IMR-90 (cell line): ENCODE results near the gene GHDC. TPM values are rescaled to one million over a fixed set of nuclear protein-coding genes. Genes with fewer than 3 reads are reported as not detected.

Experiments used
- ATAC-seq: fragments of 200-7000 bp; cut with Tn5 transposase; 2 replicates; pipeline ENCODE4 v1.9.1; 2020; ENCODE audit warnings: low read depth, mild to moderate bottlenecking, moderate library complexity
- BruUV-seq: library from RNA; stranded (reverse); fragments of 400-500 nt; replicated peaks from 2 replicates; lab custom pipeline; 2021; lab: Mats Ljungman, UMichigan
- CTCF ChIA-PET: fragments of 300-600 bp; formaldehyde crosslinking; extraction: SDS; loops from one replicate; lab custom pipeline; 2021; ENCODE audit warnings: antibody characterized with exemption; lab: Yijun Ruan, JAX
- POLR2A ChIA-PET: fragments of 300-600 bp; sonication (Branson Sonifier 250); formaldehyde crosslinking; loops from one replicate; lab custom pipeline; 2022; ENCODE audit warnings: antibody characterized with exemption; ENCODE audit not compliant: unreplicated experiment; lab: Charles Lee
- DNase-seq: peaks from one replicate; pipeline ENCODE4 v3.0.0; 2013
- H2AFZ ChIP-seq: replicated peaks from 2 replicates; pipeline ENCODE3; 2013; ENCODE audit warnings: low read length, mild to moderate bottlenecking; ENCODE audit not compliant: poor library complexity
- H2AK5ac ChIP-seq: 2 replicates; pipeline ENCODE4 v1.6.1; 2013; ENCODE audit warnings: low read depth, low read length, inconsistent platforms
- H2AK9ac ChIP-seq: replicated peaks from 2 replicates; pipeline ENCODE3; 2013; ENCODE audit warnings: mild to moderate bottlenecking, low read depth, low read length, moderate library complexity; ENCODE audit not compliant: poor library complexity
- H2BK120ac ChIP-seq: 2 replicates; pipeline ENCODE4 v1.6.1; 2013; ENCODE audit warnings: low read depth, low read length, inconsistent platforms
- H2BK15ac ChIP-seq: 3 replicates; pipeline ENCODE4 v1.6.1; 2013; ENCODE audit warnings: low read depth, low read length, inconsistent platforms
- H2BK20ac ChIP-seq: 2 replicates; pipeline ENCODE4 v1.6.1; 2013; ENCODE audit warnings: low read depth, mild to moderate bottlenecking, inconsistent platforms, low read length, moderate library complexity
- H2BK5ac ChIP-seq: 2 replicates; pipeline ENCODE4 v1.6.1; 2013; ENCODE audit warnings: mild to moderate bottlenecking, low read depth, low read length, inconsistent platforms; ENCODE audit not compliant: poor library complexity, severe bottlenecking
- H3K14ac ChIP-seq: replicated peaks from 2 replicates; pipeline ENCODE4 v1.6.1; 2013; ENCODE audit warnings: low read depth, low read length, inconsistent platforms
- H3K18ac ChIP-seq: 2 replicates; pipeline ENCODE4 v1.6.1; 2013; ENCODE audit warnings: low read depth, low read length, control low read depth
- H3K23ac ChIP-seq: 2 replicates; pipeline ENCODE4 v1.6.1; 2013; ENCODE audit warnings: low read depth, low read length, inconsistent platforms
- H3K27ac ChIP-seq: 2 replicates; pipeline ENCODE4 v1.5.1; 2013; ENCODE audit warnings: mild to moderate bottlenecking, control low read depth, low read length; ENCODE audit not compliant: insufficient read depth
- H3K27me3 ChIP-seq: 2 replicates; pipeline ENCODE4 v1.6.1; 2013; ENCODE audit warnings: low read length; ENCODE audit not compliant: control insufficient read depth, insufficient read depth
- H3K36me3 ChIP-seq: 2 replicates; pipeline ENCODE4 v1.6.1; 2013; ENCODE audit warnings: low read length, mixed read lengths; ENCODE audit not compliant: control insufficient read depth, insufficient read depth
- H3K4ac ChIP-seq: 2 replicates; pipeline ENCODE4 v1.6.1; 2013; ENCODE audit warnings: low read depth, low read length, inconsistent platforms
- H3K4me1 ChIP-seq: 2 replicates; pipeline ENCODE4 v1.6.1; 2013; ENCODE audit warnings: low read length, mixed read lengths; ENCODE audit not compliant: control insufficient read depth, insufficient read depth
- H3K4me2 ChIP-seq: 2 replicates; pipeline ENCODE4 v1.6.1; 2013; ENCODE audit warnings: low read depth, mild to moderate bottlenecking, control low read depth, low read length, moderate library complexity
- H3K4me3 ChIP-seq: 2 replicates; pipeline ENCODE4 v1.5.1; 2013; ENCODE audit warnings: low read depth, mild to moderate bottlenecking, control low read depth, low read length, moderate library complexity; ENCODE audit not compliant: insufficient read depth
- H3K56ac ChIP-seq: 2 replicates; pipeline ENCODE4 v1.6.1; 2013; ENCODE audit warnings: low read length, inconsistent platforms; ENCODE audit not compliant: insufficient read depth; ENCODE audit errors: extremely low read depth
- H3K79me1 ChIP-seq, 2 experiments: 2 replicates each; pipeline ENCODE4 v1.6.1; 2013; ENCODE audit warnings: low read length in 2 of 2, inconsistent platforms in 1 of 2, low read depth in 1 of 2
- H3K9ac ChIP-seq: 2 replicates; pipeline ENCODE4 v1.6.1; 2013; ENCODE audit warnings: low read depth, low read length, control low read depth
- H3K9me1 ChIP-seq: 2 replicates; pipeline ENCODE4 v1.6.1; 2013; ENCODE audit warnings: low read length, inconsistent platforms; ENCODE audit not compliant: insufficient read depth
- H3K9me3 ChIP-seq: 2 replicates; pipeline ENCODE4 v1.6.1; 2013; ENCODE audit warnings: low read length; ENCODE audit not compliant: control insufficient read depth, insufficient read depth
- H4K20me1 ChIP-seq: 2 replicates; pipeline ENCODE4 v1.6.1; 2013; ENCODE audit warnings: low read length, inconsistent platforms; ENCODE audit not compliant: insufficient read depth
- H4K5ac ChIP-seq: 2 replicates; pipeline ENCODE4 v1.6.1; 2013; ENCODE audit warnings: mild to moderate bottlenecking, low read depth, low read length, control low read depth
- H4K8ac ChIP-seq, 2 experiments: 2 replicates each; pipeline ENCODE4 v1.6.1; 2013; ENCODE audit warnings: low read depth in 2 of 2, low read length in 2 of 2, control low read depth in 1 of 2, inconsistent platforms in 1 of 2
- H4K91ac ChIP-seq: 2 replicates; pipeline ENCODE4 v1.6.1; 2013; ENCODE audit warnings: low read depth, low read length, inconsistent platforms; ENCODE audit not compliant: insufficient read depth
- BHLHE40 ChIP-seq: fragments of 150-350 bp; IDR thresholded peaks from 2 replicates; pipeline ENCODE4 v1.6.1; 2016; ENCODE audit warnings: mild to moderate bottlenecking, low read depth, low read length
- CEBPB ChIP-seq: IDR thresholded peaks from 2 replicates; pipeline ENCODE4 v1.6.1; 2012; ENCODE audit warnings: low read depth, low read length, improper control_type of control experiment
- CHD1 ChIP-seq: IDR thresholded peaks from 2 replicates; pipeline ENCODE4 v1.6.1; 2012; ENCODE audit warnings: low read depth, low read length, improper control_type of control experiment
- CTCF ChIP-seq: conservative IDR thresholded peaks from 2 replicates; pipeline ENCODE4 v1.5.1; 2012; ENCODE audit warnings: mild to moderate bottlenecking, low read depth, low read length, improper control_type of control experiment
- ELK1 ChIP-seq: fragments of 150-350 bp; IDR thresholded peaks from 2 replicates; pipeline ENCODE4 v1.6.1; 2016; ENCODE audit warnings: low read depth, mild to moderate bottlenecking, low read length, moderate library complexity, borderline replicate concordance
- FOS ChIP-seq: fragments of 150-350 bp; IDR thresholded peaks from 2 replicates; pipeline ENCODE4 v1.6.1; 2016; ENCODE audit warnings: low read depth, low read length
- MAFK ChIP-seq: IDR thresholded peaks from 2 replicates; pipeline ENCODE4 v1.6.1; 2012; ENCODE audit warnings: low read depth, low read length, improper control_type of control experiment
- MAZ ChIP-seq: IDR thresholded peaks from 2 replicates; pipeline ENCODE4 v1.6.1; 2012; ENCODE audit warnings: low read depth, mild to moderate bottlenecking, low read length, improper control_type of control experiment, moderate library complexity, borderline replicate concordance
- MXI1 ChIP-seq: IDR thresholded peaks from 2 replicates; pipeline ENCODE4 v1.6.1; 2012; ENCODE audit warnings: low read depth, mild to moderate bottlenecking, low read length, moderate library complexity, borderline replicate concordance
- NFE2L2 ChIP-seq: fragments of 150-350 bp; IDR thresholded peaks from 2 replicates; pipeline ENCODE4 v1.6.1; 2016; ENCODE audit warnings: low read depth, mild to moderate bottlenecking, low read length
- POLR2A ChIP-seq: IDR thresholded peaks from 2 replicates; pipeline ENCODE4 v1.6.1; 2012; ENCODE audit warnings: mild to moderate bottlenecking, low read depth, low read length
- RAD21 ChIP-seq: IDR thresholded peaks from 2 replicates; pipeline ENCODE4 v1.6.1; 2012; ENCODE audit warnings: low read length, improper control_type of control experiment
- RCOR1 ChIP-seq: IDR thresholded peaks from 2 replicates; pipeline ENCODE4 v1.6.1; 2012; ENCODE audit warnings: mild to moderate bottlenecking, low read length, improper control_type of control experiment; ENCODE audit not compliant: insufficient replicate concordance
- RFX5 ChIP-seq: IDR thresholded peaks from 2 replicates; pipeline ENCODE4 v1.8.0; 2012; ENCODE audit warnings: low read depth, mild to moderate bottlenecking, low read length, moderate library complexity
- SMC3 ChIP-seq: fragments of 150-350 bp; IDR thresholded peaks from 2 replicates; pipeline ENCODE4 v1.6.1; 2016; ENCODE audit warnings: low read depth, mild to moderate bottlenecking, antibody characterized with exemption, low read length, moderate library complexity
- USF2 ChIP-seq: fragments of 150-350 bp; IDR thresholded peaks from 2 replicates; pipeline ENCODE4 v1.6.1; 2017; ENCODE audit warnings: mild to moderate bottlenecking, antibody characterized with exemption, low read length, low read depth
- WGBS, 2 experiments: methylation state at CpG; one replicate each; pipeline versions ENCODE4 v1.1.5 to v1.1.7; 2013; ENCODE audit warnings: missing lambda C conversion rate in 2 of 2; ENCODE audit not compliant: insufficient read length in 1 of 2; ENCODE audit errors: extremely low coverage in 2 of 2; 5-methylcytosine and 5-hydroxymethylcytosine counted together
- dilution Hi-C: fragments of 300-500 bp; cut with HindIII; formaldehyde crosslinking; loops from one replicate; pipeline ENCODE4 v1.14.3; 2018; ENCODE audit warnings: low sequenced_read_pairs; ENCODE audit not compliant: unreplicated experiment
- in situ Hi-C: fragments of 300-500 bp; cut with MboI; formaldehyde crosslinking; loops from 3 replicates; pipeline ENCODE4 v1.14.3; 2019; ENCODE audit warnings: low sequenced_read_pairs, inconsistent platforms, mixed read lengths
- intact Hi-C: fragments of 100-400 bp; cut with micrococcal nuclease; formaldehyde crosslinking; loops from 2 replicates; pipeline ENCODE4 v1.10.0; 2022
- polyA plus RNA-seq, 3 experiments: library from polyadenylated mRNA; depleted of rRNA; stranded (reverse); fragments of >200 nt; gene quantifications; 2 replicates each; pipeline ENCODE4 v1.2.3, GENCODE V29; 2012; ENCODE audit warnings: low replicate concordance in 1 of 3
- total RNA-seq: library from RNA; depleted of rRNA; stranded (reverse); fragments of >200 nt; gene quantifications from 2 replicates; pipeline ENCODE4 v1.2.3, GENCODE V29; 2012

GHDC gene
- total and polyA plus RNA-seq, 2 of the 4 experiments (the other 2 are of a cell fraction), result 5.2 to 8.1 TPM

- ChIA-PET CTCF (no interaction called here), POLR2A (no interaction called here)
- Histone ChIP-seq H3K27me3 (no peaks in the 10 kb centered on the region), H2BK5ac (no peak overlapping the region), H3K9me1 (no peaks in the 10 kb centered on the region), H4K8ac (no peak overlapping the region), H3K27ac (no peak overlapping the region), H3K4ac (no peak overlapping the region), H3K36me3 (peaks cover 41% of the 10 kb centered on the region), H2AK5ac (no peak overlapping the region), H4K20me1 (no peaks in the 10 kb centered on the region; the same call in 1 of the 2 replicates), H4K5ac (no peak overlapping the region), H3K4me2 (no peak overlapping the region), H2BK120ac (no peak overlapping the region), H2AK9ac (no peak overlapping the region), H3K14ac (no peak overlapping the region), H3K9me3 (no peaks in the 10 kb centered on the region), H3K18ac (no peak overlapping the region), H3K9ac (no peak overlapping the region), H3K23ac (no peak overlapping the region), H2AFZ (no peak overlapping the region), H4K91ac (no peak overlapping the region), H3K56ac (no peak overlapping the region), H3K79me1 (peaks cover 3 to 7% of the 10 kb centered on the region in 2 experiments; a peak in 1 of 4 replicates), H3K4me1 (0 out of 2 replicates have a peak, but pooled peaks cover 1% of the 10 kb centered on the region), H2BK20ac (no peak overlapping the region), H2BK15ac (no peak overlapping the region), H3K4me3 (no peak overlapping the region)
- in situ Hi-C loops, result no loop called here
- no peak for DNase-seq
- dilution Hi-C loops, result no loop called here
- BruUV-seq, result no TSS peak
- intact Hi-C loops, result no loop called here
- 94% methylated on average over 2 of the region's 6 CpGs; no CpG with 5 or more reads in 1 of the 2 experiments for WGBS, 2 experiments
- TF ChIP-seq USF2 (no peak), RCOR1 (no peak), CEBPB (no peak), MXI1 (no peak), ELK1 (no peak), MAZ (no peak), CTCF (no peak), CHD1 (no peak), RFX5 (no peak), BHLHE40 (no peak), RAD21 (no peak), SMC3 (no peak), FOS (no peak), NFE2L2 (no peak), POLR2A (no peak), MAFK (no peak)
- no peak for ATAC-seq
Observed at GRCh38 chr17:42210046-42210445, 15.8 kb upstream of the GHDC start.
